GM18951 (cell line): ENCODE data around the gene HMGXB3.
"Not testable (repeated sequence)": the region's sequence is repeated elsewhere in the genome, so short reads cannot be mapped to it uniquely, and the experiment has no call there.

ENCODE experiments used
- POLR2A ChIP-seq: IDR thresholded peaks from 4 replicates; pipeline ENCODE4 v1.6.1; 2011; ENCODE audit warnings: mild to moderate bottlenecking; ENCODE audit not compliant: insufficient read length, insufficient read depth; ENCODE audit errors: extremely low read depth
- in situ Hi-C: fragments of 300-500 bp; cut with MboI; formaldehyde crosslinking; loops from one replicate; pipeline ENCODE4 v1.12.0; 2022; ENCODE audit warnings: low sequenced_read_pairs, mixed read lengths, inconsistent platforms; ENCODE audit not compliant: unreplicated experiment

The HMGXB3 gene

GRCh38 chr5:150077996-150078801, 77.7 kb downstream of the HMGXB3 start:
- in situ Hi-C loops = no loop called here
- no peak for TF ChIP-seq POLR2A

- in situ Hi-C loops = no loop called here
- TF ChIP-seq POLR2A = no peak
Observed at GRCh38 chr5:150078802-150079689, 78.5 kb downstream of the HMGXB3 start.

GRCh38 chr5:150079909-150080461, 79.4 kb downstream of the HMGXB3 start:
- no peak for TF ChIP-seq POLR2A
- in situ Hi-C loops = no loop called here

GRCh38 chr5:150080696-150081435, 80.3 kb downstream of the HMGXB3 start:
- no peak for TF ChIP-seq POLR2A
- in situ Hi-C loops = no loop called here

- in situ Hi-C loops = no loop called here
- TF ChIP-seq POLR2A = no peak
Observed at GRCh38 chr5:150081541-150082283, 81.2 kb downstream of the HMGXB3 start.

GRCh38 chr5:150082374-150082773, 81.8 kb downstream of the HMGXB3 start:
- no peak for TF ChIP-seq POLR2A
- in situ Hi-C loops = no loop called here

GRCh38 chr5:150082889-150083288, 82.3 kb downstream of the HMGXB3 start:
- in situ Hi-C loops = no loop called here
- TF ChIP-seq POLR2A = no peak

- in situ Hi-C loops = not testable (repeated sequence)
Observed at GRCh38 chr5:150084754-150085153, 84.2 kb downstream of the HMGXB3 start.

GRCh38 chr5:150085191-150085912, 84.8 kb downstream of the HMGXB3 start:
- in situ Hi-C loops = no loop called here

GRCh38 chr5:150085950-150086715, 85.6 kb downstream of the HMGXB3 start, which contains the start of gene CSF1R:
Gene CSF1R (minus strand): TSS chr5:150086554. CDS start chr5:150086427, 127 bp downstream.
- in situ Hi-C loops = no loop called here
- TF ChIP-seq POLR2A = no peak

More at GRCh38 chr5:150085191-150085912, 84.8 kb downstream of the HMGXB3 start:
- no peak for TF ChIP-seq POLR2A
